WTC11 (cell line): ENCODE measurements around the gene TBC1D4. TPM values are rescaled to one million over a fixed set of nuclear protein-coding genes. Genes with fewer than 3 reads are reported as not detected.

Experiments used
- ATAC-seq: fragments of 200-7000 bp; cut with Tn5 transposase; 2 replicates; pipeline ENCODE4 v1.10.0; 2021; ENCODE audit warnings: mild to moderate bottlenecking, moderate library complexity
- CTCF ChIA-PET: fragments of 300-600 bp; sonication (Branson Sonifier 250); formaldehyde crosslinking; loops from one replicate; lab custom pipeline; 2021; ENCODE audit warnings: antibody characterized with exemption; lab: Charles Lee
- POLR2A ChIA-PET: fragments of 350-600 bp; sonication (Branson Sonifier 250); formaldehyde crosslinking; loops from one replicate; lab custom pipeline; 2021; ENCODE audit warnings: antibody characterized with exemption; lab: Charles Lee
- DNase-seq: peaks from one replicate; pipeline ENCODE4 v3.0.0; 2021; ENCODE audit warnings: low spot score
- H3K27ac Mint-ChIP-seq: 2 replicates; pipeline ENCODE4 v1.8.0; 2021; ENCODE audit warnings: mixed read lengths
- H3K27me3 Mint-ChIP-seq: 2 replicates; pipeline ENCODE4 v1.8.0; 2021; ENCODE audit warnings: low read depth, mild to moderate bottlenecking, moderate library complexity, mixed read lengths
- H3K36me3 Mint-ChIP-seq: 2 replicates; pipeline ENCODE4 v1.8.0; 2021; ENCODE audit warnings: mixed read lengths
- H3K4me1 Mint-ChIP-seq: 2 replicates; pipeline ENCODE4 v1.8.0; 2022; ENCODE audit warnings: mixed read lengths
- H3K4me3 Mint-ChIP-seq: 2 replicates; pipeline ENCODE4 v1.8.0; 2021; ENCODE audit warnings: mild to moderate bottlenecking, moderate library complexity, mixed read lengths
- H3K9me3 Mint-ChIP-seq: 2 replicates; pipeline ENCODE4 v1.8.0; 2021; ENCODE audit warnings: mixed read lengths
- CREB1 ChIP-seq: sonication (generic); formaldehyde crosslinking; IDR thresholded peaks from 2 replicates; pipeline ENCODE4 v1.8.0; 2023; ENCODE audit warnings: mild to moderate bottlenecking, missing genetic modification reagents
- FOXJ3 ChIP-seq: sonication (generic); formaldehyde crosslinking; IDR thresholded peaks from 2 replicates; pipeline ENCODE4 v1.9.0; 2021; ENCODE audit warnings: missing genetic modification reagents, mild to moderate bottlenecking, borderline replicate concordance
- NFATC4 ChIP-seq: fragments of 250-450 bp; sonication (Bioruptor Pico); IDR thresholded peaks from 2 replicates; pipeline ENCODE4 v1.9.0; 2021; ENCODE audit warnings: mild to moderate bottlenecking
- NR1H2 ChIP-seq: sonication (generic); formaldehyde crosslinking; IDR thresholded peaks from 2 replicates; pipeline ENCODE4 v1.9.0; 2021; ENCODE audit warnings: mild to moderate bottlenecking, moderate library complexity, missing genetic modification reagents
- SP1 ChIP-seq: sonication (generic); formaldehyde crosslinking; conservative IDR thresholded peaks from 2 replicates; pipeline ENCODE4 v1.8.1; 2022; ENCODE audit warnings: missing genetic modification reagents
- ZNF263 ChIP-seq: sonication (generic); formaldehyde crosslinking; IDR thresholded peaks from 2 replicates; pipeline ENCODE4 v1.8.1; 2022; ENCODE audit warnings: low read depth, mild to moderate bottlenecking, moderate library complexity, missing genetic modification reagents
- total RNA-seq: library from RNA; stranded (reverse); gene quantifications from 3 replicates; pipeline ENCODE4 v1.2.3, GENCODE V29; 2021
- TF ChIP-seq, protein P1 (sequence below): sonication (generic); formaldehyde crosslinking; IDR thresholded peaks from 2 replicates; pipeline ENCODE4 v1.8.0; 2023; ENCODE audit warnings: missing genetic modification reagents, mild to moderate bottlenecking, borderline replicate concordance
- TF ChIP-seq, protein P2 (sequence below): sonication (generic); formaldehyde crosslinking; IDR thresholded peaks from 2 replicates; pipeline ENCODE4 v1.8.0; 2022; ENCODE audit warnings: mild to moderate bottlenecking, missing genetic modification reagents
- TF ChIP-seq, protein P3 (sequence below): sonication (generic); formaldehyde crosslinking; IDR thresholded peaks from 2 replicates; pipeline ENCODE4 v1.8.1; 2022; ENCODE audit warnings: mild to moderate bottlenecking, moderate library complexity, missing genetic modification reagents
- TF ChIP-seq, protein P4 (sequence below): sonication (generic); formaldehyde crosslinking; IDR thresholded peaks from 2 replicates; pipeline ENCODE4 v1.8.1; 2023; ENCODE audit warnings: mild to moderate bottlenecking, moderate library complexity, missing genetic modification reagents
- TF ChIP-seq, protein P5 (sequence below): sonication (generic); formaldehyde crosslinking; IDR thresholded peaks from 2 replicates; pipeline ENCODE4 v1.8.1; 2022; ENCODE audit warnings: low read depth, mild to moderate bottlenecking, moderate library complexity, missing genetic modification reagents, borderline replicate concordance
- TF ChIP-seq, protein P6 (sequence below): sonication (generic); formaldehyde crosslinking; IDR thresholded peaks from 2 replicates; pipeline ENCODE4 v1.8.1; 2023; ENCODE audit warnings: mild to moderate bottlenecking, missing genetic modification reagents

Gene TBC1D4
- total RNA-seq, 1 experiment from 2014 or later = 37.1 TPM

DNA sequence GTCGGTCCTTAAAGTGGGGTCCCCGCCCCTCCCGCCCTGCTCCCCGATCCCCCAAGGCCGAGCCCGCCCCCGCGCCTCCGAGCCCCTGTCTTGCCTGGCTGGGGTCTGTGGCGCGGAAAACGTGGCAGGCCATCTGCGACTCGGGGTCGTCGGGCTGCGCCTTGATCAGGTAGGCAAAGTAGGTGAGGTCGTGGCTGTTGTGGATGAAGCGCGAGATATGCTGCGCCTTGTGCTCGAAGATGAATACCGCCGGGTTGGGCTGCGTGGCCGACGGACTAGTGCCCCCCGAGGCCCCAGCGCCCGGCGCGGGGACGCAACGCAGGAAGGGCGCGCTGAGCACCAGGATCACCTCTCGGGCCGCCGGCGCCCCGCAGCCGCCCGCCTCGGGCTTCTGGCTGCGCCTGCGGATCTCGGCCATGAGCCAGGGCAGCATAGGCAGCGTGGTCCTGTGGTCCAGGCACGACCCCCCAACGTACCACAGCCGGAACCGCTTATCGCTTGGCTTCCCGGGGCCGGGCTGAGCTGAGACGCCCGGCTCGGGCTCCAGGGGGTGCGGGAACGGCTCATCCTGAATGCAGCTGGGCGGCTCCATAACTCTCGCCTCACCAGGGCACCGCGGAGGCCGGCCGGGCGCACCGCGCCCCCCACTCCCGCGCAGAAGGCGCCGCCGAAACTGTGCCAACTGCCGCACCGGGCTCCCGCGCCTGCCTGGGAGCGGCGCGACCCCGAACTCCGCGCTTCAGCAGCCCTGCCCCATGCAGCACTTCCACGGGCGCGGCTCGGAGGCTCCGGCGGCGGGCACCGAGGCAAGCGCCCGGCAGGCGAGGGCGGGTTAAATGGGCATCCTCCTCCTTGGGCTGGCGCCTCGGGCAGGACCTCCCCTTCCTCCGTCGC, 546 bp downstream of the TBC1D4 start (continued):
- TF ChIP-seq, protein P1, sequence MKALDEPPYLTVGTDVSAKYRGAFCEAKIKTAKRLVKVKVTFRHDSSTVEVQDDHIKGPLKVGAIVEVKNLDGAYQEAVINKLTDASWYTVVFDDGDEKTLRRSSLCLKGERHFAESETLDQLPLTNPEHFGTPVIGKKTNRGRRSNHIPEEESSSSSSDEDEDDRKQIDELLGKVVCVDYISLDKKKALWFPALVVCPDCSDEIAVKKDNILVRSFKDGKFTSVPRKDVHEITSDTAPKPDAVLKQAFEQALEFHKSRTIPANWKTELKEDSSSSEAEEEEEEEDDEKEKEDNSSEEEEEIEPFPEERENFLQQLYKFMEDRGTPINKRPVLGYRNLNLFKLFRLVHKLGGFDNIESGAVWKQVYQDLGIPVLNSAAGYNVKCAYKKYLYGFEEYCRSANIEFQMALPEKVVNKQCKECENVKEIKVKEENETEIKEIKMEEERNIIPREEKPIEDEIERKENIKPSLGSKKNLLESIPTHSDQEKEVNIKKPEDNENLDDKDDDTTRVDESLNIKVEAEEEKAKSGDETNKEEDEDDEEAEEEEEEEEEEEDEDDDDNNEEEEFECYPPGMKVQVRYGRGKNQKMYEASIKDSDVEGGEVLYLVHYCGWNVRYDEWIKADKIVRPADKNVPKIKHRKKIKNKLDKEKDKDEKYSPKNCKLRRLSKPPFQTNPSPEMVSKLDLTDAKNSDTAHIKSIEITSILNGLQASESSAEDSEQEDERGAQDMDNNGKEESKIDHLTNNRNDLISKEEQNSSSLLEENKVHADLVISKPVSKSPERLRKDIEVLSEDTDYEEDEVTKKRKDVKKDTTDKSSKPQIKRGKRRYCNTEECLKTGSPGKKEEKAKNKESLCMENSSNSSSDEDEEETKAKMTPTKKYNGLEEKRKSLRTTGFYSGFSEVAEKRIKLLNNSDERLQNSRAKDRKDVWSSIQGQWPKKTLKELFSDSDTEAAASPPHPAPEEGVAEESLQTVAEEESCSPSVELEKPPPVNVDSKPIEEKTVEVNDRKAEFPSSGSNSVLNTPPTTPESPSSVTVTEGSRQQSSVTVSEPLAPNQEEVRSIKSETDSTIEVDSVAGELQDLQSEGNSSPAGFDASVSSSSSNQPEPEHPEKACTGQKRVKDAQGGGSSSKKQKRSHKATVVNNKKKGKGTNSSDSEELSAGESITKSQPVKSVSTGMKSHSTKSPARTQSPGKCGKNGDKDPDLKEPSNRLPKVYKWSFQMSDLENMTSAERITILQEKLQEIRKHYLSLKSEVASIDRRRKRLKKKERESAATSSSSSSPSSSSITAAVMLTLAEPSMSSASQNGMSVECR (CRISPR knock-in tag) = 0 out of 2 replicates have a peak, but pooled peaks have one; percentile 6
- TF ChIP-seq, protein P2, sequence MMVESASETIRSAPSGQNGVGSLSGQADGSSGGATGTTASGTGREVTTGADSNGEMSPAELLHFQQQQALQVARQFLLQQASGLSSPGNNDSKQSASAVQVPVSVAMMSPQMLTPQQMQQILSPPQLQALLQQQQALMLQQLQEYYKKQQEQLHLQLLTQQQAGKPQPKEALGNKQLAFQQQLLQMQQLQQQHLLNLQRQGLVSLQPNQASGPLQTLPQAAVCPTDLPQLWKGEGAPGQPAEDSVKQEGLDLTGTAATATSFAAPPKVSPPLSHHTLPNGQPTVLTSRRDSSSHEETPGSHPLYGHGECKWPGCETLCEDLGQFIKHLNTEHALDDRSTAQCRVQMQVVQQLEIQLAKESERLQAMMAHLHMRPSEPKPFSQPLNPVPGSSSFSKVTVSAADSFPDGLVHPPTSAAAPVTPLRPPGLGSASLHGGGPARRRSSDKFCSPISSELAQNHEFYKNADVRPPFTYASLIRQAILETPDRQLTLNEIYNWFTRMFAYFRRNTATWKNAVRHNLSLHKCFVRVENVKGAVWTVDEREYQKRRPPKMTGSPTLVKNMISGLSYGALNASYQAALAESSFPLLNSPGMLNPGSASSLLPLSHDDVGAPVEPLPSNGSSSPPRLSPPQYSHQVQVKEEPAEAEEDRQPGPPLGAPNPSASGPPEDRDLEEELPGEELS (CRISPR knock-in tag) = 0 out of 2 replicates have a peak, but pooled peaks have one; percentile 23
- no peak for TF ChIP-seq SP1 (CRISPR knock-in tag)
- TF ChIP-seq, all 79 proteins: peak for 12

DNA sequence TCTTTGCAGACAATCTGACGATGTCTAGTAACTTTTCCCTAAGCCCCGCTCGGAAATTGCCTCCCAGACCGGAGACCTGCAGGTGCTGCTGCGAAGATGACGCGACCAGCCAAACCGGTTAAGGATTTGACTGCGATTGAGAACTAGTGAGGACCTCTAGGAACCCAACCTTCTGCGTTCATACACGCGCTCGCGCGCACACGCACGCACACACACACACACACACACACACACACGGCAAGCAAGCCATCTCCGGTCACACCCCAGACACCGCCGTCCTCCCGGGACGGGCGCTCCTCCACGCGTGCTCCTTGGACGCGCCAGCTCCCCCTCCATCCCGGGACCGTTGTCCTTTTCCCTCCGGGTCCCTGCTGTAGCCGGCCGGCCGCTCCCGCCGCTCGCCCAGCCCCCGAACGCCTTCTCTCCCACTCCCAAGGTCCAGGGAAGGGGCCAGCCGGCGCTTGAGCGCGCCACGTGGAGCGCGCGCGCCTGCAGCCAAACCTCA, 1.2 kb downstream of the TBC1D4 start:
- ChIA-PET CTCF (no interaction called here), POLR2A (no interaction called here)
- Mint-ChIP-seq H3K4me1 (peaks cover 49% of the 10 kb centered on the region), H3K9me3 (no peaks in the 10 kb centered on the region), H3K36me3 (no peaks in the 10 kb centered on the region), H3K27ac (peak overlapping the region; percentile 54; the same call in 1 of the 2 replicates), H3K27me3 (no peaks in the 10 kb centered on the region), H3K4me3 (peak overlapping the region; percentile 87)
- ATAC-seq (peak; percentile 3), DNase-seq (peak; percentile 58)
- TF ChIP-seq, protein P3, sequence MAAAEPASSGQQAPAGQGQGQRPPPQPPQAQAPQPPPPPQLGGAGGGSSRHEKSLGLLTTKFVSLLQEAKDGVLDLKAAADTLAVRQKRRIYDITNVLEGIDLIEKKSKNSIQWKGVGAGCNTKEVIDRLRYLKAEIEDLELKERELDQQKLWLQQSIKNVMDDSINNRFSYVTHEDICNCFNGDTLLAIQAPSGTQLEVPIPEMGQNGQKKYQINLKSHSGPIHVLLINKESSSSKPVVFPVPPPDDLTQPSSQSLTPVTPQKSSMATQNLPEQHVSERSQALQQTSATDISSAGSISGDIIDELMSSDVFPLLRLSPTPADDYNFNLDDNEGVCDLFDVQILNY (CRISPR knock-in tag) = 0 out of 2 replicates have a peak, but pooled peaks have one; percentile 27
- no peak for TF ChIP-seq NR1H2 (CRISPR knock-in tag)
- peak; percentile 22; the same call in 1 of the 2 replicates for TF ChIP-seq SP1 (CRISPR knock-in tag)
- 0 out of 2 replicates have a peak, but pooled peaks have one; percentile 24 for TF ChIP-seq CREB1 (CRISPR knock-in tag)
- TF ChIP-seq, protein P4, sequence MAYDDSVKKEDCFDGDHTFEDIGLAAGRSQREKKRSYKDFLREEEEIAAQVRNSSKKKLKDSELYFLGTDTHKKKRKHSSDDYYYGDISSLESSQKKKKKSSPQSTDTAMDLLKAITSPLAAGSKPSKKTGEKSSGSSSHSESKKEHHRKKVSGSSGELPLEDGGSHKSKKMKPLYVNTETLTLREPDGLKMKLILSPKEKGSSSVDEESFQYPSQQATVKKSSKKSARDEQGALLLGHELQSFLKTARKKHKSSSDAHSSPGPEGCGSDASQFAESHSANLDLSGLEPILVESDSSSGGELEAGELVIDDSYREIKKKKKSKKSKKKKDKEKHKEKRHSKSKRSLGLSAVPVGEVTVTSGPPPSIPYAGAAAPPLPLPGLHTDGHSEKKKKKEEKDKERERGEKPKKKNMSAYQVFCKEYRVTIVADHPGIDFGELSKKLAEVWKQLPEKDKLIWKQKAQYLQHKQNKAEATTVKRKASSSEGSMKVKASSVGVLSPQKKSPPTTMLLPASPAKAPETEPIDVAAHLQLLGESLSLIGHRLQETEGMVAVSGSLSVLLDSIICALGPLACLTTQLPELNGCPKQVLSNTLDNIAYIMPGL (CRISPR knock-in tag) = 0 out of 2 replicates have a peak, but pooled peaks have one; percentile 9
- 0 out of 2 replicates have a peak, but pooled peaks have one; percentile 27 for TF ChIP-seq ZNF263
- TF ChIP-seq, protein P1 (CRISPR knock-in tag) = peak; percentile 48; the same call in 1 of the 2 replicates
- TF ChIP-seq, protein P5, sequence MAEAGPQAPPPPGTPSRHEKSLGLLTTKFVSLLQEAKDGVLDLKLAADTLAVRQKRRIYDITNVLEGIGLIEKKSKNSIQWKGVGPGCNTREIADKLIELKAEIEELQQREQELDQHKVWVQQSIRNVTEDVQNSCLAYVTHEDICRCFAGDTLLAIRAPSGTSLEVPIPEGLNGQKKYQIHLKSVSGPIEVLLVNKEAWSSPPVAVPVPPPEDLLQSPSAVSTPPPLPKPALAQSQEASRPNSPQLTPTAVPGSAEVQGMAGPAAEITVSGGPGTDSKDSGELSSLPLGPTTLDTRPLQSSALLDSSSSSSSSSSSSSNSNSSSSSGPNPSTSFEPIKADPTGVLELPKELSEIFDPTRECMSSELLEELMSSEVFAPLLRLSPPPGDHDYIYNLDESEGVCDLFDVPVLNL (CRISPR knock-in tag) = no peak
- no peak for TF ChIP-seq FOXJ3
- TF ChIP-seq, protein P6, sequence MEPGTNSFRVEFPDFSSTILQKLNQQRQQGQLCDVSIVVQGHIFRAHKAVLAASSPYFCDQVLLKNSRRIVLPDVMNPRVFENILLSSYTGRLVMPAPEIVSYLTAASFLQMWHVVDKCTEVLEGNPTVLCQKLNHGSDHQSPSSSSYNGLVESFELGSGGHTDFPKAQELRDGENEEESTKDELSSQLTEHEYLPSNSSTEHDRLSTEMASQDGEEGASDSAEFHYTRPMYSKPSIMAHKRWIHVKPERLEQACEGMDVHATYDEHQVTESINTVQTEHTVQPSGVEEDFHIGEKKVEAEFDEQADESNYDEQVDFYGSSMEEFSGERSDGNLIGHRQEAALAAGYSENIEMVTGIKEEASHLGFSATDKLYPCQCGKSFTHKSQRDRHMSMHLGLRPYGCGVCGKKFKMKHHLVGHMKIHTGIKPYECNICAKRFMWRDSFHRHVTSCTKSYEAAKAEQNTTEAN (CRISPR knock-in tag) = peak; percentile 73
- TF ChIP-seq, protein P2 (CRISPR knock-in tag) = peak; percentile 27; the same call in 1 of the 2 replicates
- TF ChIP-seq NFATC4 (CRISPR knock-in tag) = no peak
